ENCODE measurements around the gene AGBL3. TPM values are rescaled to one million over a fixed set of nuclear protein-coding genes. Genes with fewer than 3 reads are reported as not detected.

AGBL3 gene
- total and polyA plus RNA-seq, 2 of the 8 experiments (the other 6 are each of a cell fraction or from before 2014, with no cell fraction given): 1.1 to 1.9 TPM

DNA sequence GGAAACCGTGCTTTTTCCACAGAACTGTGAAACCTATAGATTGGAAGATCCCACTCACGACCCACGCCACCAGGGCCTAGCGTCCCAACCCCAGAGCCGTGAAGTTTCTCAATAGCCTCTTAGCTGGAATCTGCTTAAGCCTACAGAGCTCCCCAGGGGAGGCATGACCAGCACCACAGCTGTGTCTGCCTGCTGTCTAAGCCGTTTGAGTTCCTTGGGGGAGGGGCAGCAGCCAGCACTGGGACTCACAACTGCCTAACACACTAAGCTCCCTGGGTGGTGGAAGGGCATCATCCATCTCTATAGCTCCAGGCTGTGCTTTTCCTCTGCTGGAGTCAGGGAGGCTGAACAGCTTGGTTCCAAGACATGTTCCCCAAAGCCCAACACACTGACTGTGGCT, 135.6 kb downstream of the AGBL3 start:
- Histone ChIP-seq H2BK5ac (ENCODE audit: low read depth, low read length) (no peak overlapping the region), H3K27ac (ENCODE audit: low read depth, low read length) (no peak overlapping the region), H3K36me3 (ENCODE audit: control insufficient read depth in 2 of 4, insufficient read depth in 4 of 4, low read length in 3 of 4) (no peaks in the 10 kb centered on the region), H2BK120ac (replicated peaks; ENCODE audit: low read depth, low read length) (no peak overlapping the region), H3K9me3 (ENCODE audit: insufficient read depth in 2 of 2, low read depth in 1 of 2, low read length in 1 of 2) (no peaks in the 10 kb centered on the region), H2AFZ (ENCODE audit: low read length) (no peak overlapping the region), H3K4me1 (replicated peaks in 1 of 4; ENCODE audit: control insufficient read depth in 3 of 4, insufficient read depth in 4 of 4, low read length in 3 of 4) (no peaks in the 10 kb centered on the region), H4K20me1 (replicated peaks in 1 of 2; ENCODE audit: control insufficient read depth in 1 of 2, insufficient read depth in 2 of 2, low read length in 2 of 2) (no peaks in the 10 kb centered on the region), H3K79me1 (ENCODE audit: low read depth, low read length) (no peaks in the 10 kb centered on the region), H4K8ac (ENCODE audit: extremely low read depth, insufficient read depth, low read length) (no peak overlapping the region; the same call in 1 of the 2 replicates), H3K56ac (replicated peaks; ENCODE audit: insufficient read length, low read depth, low read length) (no peak overlapping the region), H2AK5ac (ENCODE audit: low read depth, low read length) (no peak overlapping the region), H3K18ac (ENCODE audit: extremely low read depth, low read length) (no peak overlapping the region), H3K4ac (replicated peaks; ENCODE audit: insufficient read length, low read depth, low read length) (no peak overlapping the region), H3K9ac (replicated peaks in 1 of 4; ENCODE audit: extremely low read depth in 1 of 4, low read depth in 3 of 4, low read length in 3 of 4) (no peak overlapping the region), H2BK12ac (ENCODE audit: low read depth, low read length) (no peak overlapping the region), H3K23ac (ENCODE audit: insufficient read length) (no peak overlapping the region), H3K4me3 (ENCODE audit: extremely low read depth in 1 of 4, insufficient read depth in 2 of 4, low read depth in 3 of 4, low read length in 4 of 4) (no peak overlapping the region), H2BK20ac (ENCODE audit: low read length) (no peak overlapping the region), H3K79me2 (ENCODE audit: control insufficient read depth in 1 of 2, insufficient read depth in 2 of 2, low read length in 2 of 2) (no peaks in the 10 kb centered on the region), H3K4me2 (ENCODE audit: insufficient read depth in 1 of 2, low read depth in 2 of 2, low read length in 2 of 2) (no peak overlapping the region), H4K91ac (replicated peaks; ENCODE audit: insufficient read length, low read length) (no peak overlapping the region), H2BK15ac (ENCODE audit: low read length) (no peak overlapping the region), H4K5ac (ENCODE audit: insufficient read length, low read depth, low read length) (no peak overlapping the region), H3K14ac (ENCODE audit: insufficient read length) (no peak overlapping the region), H3K27me3 (replicated peaks in 1 of 4; ENCODE audit: control insufficient read depth in 3 of 4, extremely low read depth in 1 of 4, insufficient read depth in 3 of 4, low read length in 3 of 4) (no peaks in the 10 kb centered on the region), H3K23me2 (ENCODE audit: low read depth, low read length) (no peaks in the 10 kb centered on the region)
- CTCF ChIA-PET (ENCODE audit: partially characterized antibody): no interaction called here
- WGBS, 2 experiments (ENCODE audit: extremely low coverage in 1 of 2, insufficient coverage in 1 of 2, insufficient read length in 1 of 2, insufficient replicate concordance in 2 of 2, low coverage in 1 of 2, low lambda C conversion rate in 2 of 2, missing lambda C conversion rate in 1 of 2): 80% methylated on average over 6 of the region's 6 CpGs; no CpG with 5 or more reads in 1 of the 2 experiments
- DNase-seq (ENCODE audit: low read depth in 1 of 2, low spot score in 2 of 2) (no peak), FAIRE-seq (no peak)
- POLR2A ChIA-PET (ENCODE audit: partially characterized antibody): no interaction called here
- TF ChIP-seq, protein P1, sequence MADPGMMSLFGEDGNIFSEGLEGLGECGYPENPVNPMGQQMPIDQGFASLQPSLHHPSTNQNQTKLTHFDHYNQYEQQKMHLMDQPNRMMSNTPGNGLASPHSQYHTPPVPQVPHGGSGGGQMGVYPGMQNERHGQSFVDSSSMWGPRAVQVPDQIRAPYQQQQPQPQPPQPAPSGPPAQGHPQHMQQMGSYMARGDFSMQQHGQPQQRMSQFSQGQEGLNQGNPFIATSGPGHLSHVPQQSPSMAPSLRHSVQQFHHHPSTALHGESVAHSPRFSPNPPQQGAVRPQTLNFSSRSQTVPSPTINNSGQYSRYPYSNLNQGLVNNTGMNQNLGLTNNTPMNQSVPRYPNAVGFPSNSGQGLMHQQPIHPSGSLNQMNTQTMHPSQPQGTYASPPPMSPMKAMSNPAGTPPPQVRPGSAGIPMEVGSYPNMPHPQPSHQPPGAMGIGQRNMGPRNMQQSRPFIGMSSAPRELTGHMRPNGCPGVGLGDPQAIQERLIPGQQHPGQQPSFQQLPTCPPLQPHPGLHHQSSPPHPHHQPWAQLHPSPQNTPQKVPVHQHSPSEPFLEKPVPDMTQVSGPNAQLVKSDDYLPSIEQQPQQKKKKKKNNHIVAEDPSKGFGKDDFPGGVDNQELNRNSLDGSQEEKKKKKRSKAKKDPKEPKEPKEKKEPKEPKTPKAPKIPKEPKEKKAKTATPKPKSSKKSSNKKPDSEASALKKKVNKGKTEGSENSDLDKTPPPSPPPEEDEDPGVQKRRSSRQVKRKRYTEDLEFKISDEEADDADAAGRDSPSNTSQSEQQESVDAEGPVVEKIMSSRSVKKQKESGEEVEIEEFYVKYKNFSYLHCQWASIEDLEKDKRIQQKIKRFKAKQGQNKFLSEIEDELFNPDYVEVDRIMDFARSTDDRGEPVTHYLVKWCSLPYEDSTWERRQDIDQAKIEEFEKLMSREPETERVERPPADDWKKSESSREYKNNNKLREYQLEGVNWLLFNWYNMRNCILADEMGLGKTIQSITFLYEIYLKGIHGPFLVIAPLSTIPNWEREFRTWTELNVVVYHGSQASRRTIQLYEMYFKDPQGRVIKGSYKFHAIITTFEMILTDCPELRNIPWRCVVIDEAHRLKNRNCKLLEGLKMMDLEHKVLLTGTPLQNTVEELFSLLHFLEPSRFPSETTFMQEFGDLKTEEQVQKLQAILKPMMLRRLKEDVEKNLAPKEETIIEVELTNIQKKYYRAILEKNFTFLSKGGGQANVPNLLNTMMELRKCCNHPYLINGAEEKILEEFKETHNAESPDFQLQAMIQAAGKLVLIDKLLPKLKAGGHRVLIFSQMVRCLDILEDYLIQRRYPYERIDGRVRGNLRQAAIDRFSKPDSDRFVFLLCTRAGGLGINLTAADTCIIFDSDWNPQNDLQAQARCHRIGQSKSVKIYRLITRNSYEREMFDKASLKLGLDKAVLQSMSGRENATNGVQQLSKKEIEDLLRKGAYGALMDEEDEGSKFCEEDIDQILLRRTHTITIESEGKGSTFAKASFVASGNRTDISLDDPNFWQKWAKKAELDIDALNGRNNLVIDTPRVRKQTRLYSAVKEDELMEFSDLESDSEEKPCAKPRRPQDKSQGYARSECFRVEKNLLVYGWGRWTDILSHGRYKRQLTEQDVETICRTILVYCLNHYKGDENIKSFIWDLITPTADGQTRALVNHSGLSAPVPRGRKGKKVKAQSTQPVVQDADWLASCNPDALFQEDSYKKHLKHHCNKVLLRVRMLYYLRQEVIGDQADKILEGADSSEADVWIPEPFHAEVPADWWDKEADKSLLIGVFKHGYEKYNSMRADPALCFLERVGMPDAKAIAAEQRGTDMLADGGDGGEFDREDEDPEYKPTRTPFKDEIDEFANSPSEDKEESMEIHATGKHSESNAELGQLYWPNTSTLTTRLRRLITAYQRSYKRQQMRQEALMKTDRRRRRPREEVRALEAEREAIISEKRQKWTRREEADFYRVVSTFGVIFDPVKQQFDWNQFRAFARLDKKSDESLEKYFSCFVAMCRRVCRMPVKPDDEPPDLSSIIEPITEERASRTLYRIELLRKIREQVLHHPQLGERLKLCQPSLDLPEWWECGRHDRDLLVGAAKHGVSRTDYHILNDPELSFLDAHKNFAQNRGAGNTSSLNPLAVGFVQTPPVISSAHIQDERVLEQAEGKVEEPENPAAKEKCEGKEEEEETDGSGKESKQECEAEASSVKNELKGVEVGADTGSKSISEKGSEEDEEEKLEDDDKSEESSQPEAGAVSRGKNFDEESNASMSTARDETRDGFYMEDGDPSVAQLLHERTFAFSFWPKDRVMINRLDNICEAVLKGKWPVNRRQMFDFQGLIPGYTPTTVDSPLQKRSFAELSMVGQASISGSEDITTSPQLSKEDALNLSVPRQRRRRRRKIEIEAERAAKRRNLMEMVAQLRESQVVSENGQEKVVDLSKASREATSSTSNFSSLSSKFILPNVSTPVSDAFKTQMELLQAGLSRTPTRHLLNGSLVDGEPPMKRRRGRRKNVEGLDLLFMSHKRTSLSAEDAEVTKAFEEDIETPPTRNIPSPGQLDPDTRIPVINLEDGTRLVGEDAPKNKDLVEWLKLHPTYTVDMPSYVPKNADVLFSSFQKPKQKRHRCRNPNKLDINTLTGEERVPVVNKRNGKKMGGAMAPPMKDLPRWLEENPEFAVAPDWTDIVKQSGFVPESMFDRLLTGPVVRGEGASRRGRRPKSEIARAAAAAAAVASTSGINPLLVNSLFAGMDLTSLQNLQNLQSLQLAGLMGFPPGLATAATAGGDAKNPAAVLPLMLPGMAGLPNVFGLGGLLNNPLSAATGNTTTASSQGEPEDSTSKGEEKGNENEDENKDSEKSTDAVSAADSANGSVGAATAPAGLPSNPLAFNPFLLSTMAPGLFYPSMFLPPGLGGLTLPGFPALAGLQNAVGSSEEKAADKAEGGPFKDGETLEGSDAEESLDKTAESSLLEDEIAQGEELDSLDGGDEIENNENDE (IDR thresholded peaks at IDR 0.05; ENCODE audit: insufficient replicate concordance, low read length): no peak

Measured in H1 (cell line).